ENCODE measurements around the gene HSPA9. TPM values are rescaled to one million over a fixed set of nuclear protein-coding genes. Genes with fewer than 3 reads are reported as not detected.

HSPA9 gene
- total and polyA plus RNA-seq, 10 of the 15 experiments (the other 5 are each of a cell fraction or from before 2014, with no cell fraction given): 145 to 455 (median 343) TPM

DNA sequence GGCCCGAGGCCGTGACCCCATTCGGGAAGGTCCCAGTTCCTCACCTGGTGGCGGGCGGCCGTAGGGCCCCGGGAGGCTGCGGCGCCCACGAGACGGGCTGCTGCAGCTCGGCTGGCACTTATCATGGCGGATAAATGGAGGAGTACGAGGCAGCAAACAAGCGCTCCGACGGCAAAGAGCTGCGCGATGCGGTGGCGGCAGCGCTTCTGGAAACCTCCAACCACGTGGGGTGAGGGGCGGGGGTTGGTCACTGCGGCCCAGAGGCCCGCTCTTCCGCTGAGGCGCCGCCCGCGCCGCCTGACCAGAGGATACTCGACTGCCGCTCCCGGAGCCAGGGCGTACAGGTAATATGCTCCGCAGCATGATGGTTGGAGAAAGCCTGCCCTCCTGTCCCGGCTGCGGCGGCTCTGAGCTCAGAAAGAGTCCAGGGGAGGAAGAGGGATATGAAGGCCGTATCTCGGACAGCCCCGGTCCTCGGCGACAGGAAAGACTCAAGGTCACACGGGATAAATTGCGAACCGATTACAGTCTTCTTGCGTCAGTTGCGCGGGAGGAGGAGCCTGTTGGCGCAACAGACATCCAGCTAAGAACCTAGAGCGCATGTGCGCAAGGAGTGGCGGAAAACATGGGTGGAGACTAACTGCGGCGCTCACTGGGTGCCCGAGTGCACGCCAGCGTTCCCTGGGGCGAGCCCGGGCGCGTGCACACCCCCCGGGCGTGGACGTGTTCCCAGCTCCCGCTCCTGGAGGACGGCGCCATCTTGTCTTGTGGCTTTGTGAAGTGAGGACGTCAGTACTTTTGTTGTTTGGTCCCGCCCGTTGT, at the start of gene HSPA9 (continued):
- peak; percentile 88 for TF ChIP-seq RELA (IDR thresholded peaks at IDR 0.05; ENCODE audit: borderline replicate concordance, partially characterized antibody)
- peak; percentile 62 for TF ChIP-seq SP1 (IDR thresholded peaks at IDR 0.05; ENCODE audit: low read depth, low read length)
- no peak; a peak in 1 of 4 replicates for TF ChIP-seq EP300 (IDR thresholded peaks at IDR 0.05; ENCODE audit: borderline replicate concordance in 1 of 2, control insufficient read depth in 1 of 2, low read depth in 2 of 2, low read length in 2 of 2)
- TF ChIP-seq, protein P1, sequence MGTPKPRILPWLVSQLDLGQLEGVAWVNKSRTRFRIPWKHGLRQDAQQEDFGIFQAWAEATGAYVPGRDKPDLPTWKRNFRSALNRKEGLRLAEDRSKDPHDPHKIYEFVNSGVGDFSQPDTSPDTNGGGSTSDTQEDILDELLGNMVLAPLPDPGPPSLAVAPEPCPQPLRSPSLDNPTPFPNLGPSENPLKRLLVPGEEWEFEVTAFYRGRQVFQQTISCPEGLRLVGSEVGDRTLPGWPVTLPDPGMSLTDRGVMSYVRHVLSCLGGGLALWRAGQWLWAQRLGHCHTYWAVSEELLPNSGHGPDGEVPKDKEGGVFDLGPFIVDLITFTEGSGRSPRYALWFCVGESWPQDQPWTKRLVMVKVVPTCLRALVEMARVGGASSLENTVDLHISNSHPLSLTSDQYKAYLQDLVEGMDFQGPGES (IDR thresholded peaks at IDR 0.05): no peak
- peak; percentile 100 for TF ChIP-seq MYB (IDR thresholded peaks at IDR 0.05; ENCODE audit: borderline replicate concordance, low read depth, low read length)
- TF ChIP-seq, protein P2, sequence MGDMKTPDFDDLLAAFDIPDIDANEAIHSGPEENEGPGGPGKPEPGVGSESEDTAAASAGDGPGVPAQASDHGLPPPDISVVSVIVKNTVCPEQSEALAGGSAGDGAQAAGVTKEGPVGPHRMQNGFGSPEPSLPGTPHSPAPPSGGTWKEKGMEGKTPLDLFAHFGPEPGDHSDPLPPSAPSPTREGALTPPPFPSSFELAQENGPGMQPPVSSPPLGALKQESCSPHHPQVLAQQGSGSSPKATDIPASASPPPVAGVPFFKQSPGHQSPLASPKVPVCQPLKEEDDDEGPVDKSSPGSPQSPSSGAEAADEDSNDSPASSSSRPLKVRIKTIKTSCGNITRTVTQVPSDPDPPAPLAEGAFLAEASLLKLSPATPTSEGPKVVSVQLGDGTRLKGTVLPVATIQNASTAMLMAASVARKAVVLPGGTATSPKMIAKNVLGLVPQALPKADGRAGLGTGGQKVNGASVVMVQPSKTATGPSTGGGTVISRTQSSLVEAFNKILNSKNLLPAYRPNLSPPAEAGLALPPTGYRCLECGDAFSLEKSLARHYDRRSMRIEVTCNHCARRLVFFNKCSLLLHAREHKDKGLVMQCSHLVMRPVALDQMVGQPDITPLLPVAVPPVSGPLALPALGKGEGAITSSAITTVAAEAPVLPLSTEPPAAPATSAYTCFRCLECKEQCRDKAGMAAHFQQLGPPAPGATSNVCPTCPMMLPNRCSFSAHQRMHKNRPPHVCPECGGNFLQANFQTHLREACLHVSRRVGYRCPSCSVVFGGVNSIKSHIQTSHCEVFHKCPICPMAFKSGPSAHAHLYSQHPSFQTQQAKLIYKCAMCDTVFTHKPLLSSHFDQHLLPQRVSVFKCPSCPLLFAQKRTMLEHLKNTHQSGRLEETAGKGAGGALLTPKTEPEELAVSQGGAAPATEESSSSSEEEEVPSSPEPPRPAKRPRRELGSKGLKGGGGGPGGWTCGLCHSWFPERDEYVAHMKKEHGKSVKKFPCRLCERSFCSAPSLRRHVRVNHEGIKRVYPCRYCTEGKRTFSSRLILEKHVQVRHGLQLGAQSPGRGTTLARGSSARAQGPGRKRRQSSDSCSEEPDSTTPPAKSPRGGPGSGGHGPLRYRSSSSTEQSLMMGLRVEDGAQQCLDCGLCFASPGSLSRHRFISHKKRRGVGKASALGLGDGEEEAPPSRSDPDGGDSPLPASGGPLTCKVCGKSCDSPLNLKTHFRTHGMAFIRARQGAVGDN (IDR thresholded peaks at IDR 0.05): peak; percentile 92
- peak; percentile 84 for TF ChIP-seq CHD2 (IDR thresholded peaks at IDR 0.05; ENCODE audit: borderline replicate concordance, low read depth, low read length)
- peak; percentile 97 for TF ChIP-seq POLR2AphosphoS5 (IDR thresholded peaks at IDR 0.05; ENCODE audit: low read length)
- TF ChIP-seq NR2C1 (IDR thresholded peaks at IDR 0.05): peak; percentile 89
- TF ChIP-seq MTA2 (IDR thresholded peaks at IDR 0.05; ENCODE audit: low read depth): peak; percentile 46; the same call in 1 of the 2 replicates
- TF ChIP-seq, protein P3, sequence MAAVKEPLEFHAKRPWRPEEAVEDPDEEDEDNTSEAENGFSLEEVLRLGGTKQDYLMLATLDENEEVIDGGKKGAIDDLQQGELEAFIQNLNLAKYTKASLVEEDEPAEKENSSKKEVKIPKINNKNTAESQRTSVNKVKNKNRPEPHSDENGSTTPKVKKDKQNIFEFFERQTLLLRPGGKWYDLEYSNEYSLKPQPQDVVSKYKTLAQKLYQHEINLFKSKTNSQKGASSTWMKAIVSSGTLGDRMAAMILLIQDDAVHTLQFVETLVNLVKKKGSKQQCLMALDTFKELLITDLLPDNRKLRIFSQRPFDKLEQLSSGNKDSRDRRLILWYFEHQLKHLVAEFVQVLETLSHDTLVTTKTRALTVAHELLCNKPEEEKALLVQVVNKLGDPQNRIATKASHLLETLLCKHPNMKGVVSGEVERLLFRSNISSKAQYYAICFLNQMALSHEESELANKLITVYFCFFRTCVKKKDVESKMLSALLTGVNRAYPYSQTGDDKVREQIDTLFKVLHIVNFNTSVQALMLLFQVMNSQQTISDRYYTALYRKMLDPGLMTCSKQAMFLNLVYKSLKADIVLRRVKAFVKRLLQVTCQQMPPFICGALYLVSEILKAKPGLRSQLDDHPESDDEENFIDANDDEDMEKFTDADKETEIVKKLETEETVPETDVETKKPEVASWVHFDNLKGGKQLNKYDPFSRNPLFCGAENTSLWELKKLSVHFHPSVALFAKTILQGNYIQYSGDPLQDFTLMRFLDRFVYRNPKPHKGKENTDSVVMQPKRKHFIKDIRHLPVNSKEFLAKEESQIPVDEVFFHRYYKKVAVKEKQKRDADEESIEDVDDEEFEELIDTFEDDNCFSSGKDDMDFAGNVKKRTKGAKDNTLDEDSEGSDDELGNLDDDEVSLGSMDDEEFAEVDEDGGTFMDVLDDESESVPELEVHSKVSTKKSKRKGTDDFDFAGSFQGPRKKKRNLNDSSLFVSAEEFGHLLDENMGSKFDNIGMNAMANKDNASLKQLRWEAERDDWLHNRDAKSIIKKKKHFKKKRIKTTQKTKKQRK (IDR thresholded peaks at IDR 0.05; ENCODE audit: low read depth, low read length): no peak
- 0 out of 2 replicates have a peak, but pooled peaks have one; percentile 18 for TF ChIP-seq RFX5 (IDR thresholded peaks at IDR 0.05; ENCODE audit: low read depth, low read length)
- TF ChIP-seq ZZZ3 (IDR thresholded peaks at IDR 0.05; ENCODE audit: control insufficient read depth, insufficient read length, low read depth): no peak
- TF ChIP-seq, protein P4, sequence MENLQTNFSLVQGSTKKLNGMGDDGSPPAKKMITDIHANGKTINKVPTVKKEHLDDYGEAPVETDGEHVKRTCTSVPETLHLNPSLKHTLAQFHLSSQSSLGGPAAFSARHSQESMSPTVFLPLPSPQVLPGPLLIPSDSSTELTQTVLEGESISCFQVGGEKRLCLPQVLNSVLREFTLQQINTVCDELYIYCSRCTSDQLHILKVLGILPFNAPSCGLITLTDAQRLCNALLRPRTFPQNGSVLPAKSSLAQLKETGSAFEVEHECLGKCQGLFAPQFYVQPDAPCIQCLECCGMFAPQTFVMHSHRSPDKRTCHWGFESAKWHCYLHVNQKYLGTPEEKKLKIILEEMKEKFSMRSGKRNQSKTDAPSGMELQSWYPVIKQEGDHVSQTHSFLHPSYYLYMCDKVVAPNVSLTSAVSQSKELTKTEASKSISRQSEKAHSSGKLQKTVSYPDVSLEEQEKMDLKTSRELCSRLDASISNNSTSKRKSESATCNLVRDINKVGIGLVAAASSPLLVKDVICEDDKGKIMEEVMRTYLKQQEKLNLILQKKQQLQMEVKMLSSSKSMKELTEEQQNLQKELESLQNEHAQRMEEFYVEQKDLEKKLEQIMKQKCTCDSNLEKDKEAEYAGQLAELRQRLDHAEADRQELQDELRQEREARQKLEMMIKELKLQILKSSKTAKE (IDR thresholded peaks at IDR 0.05; ENCODE audit: low read depth, poor library complexity, severe bottlenecking): peak; percentile 64
- peak; percentile 30 to 65 for TF ChIP-seq EGR1 (IDR thresholded peaks at IDR 0.05; ENCODE audit: borderline replicate concordance in 1 of 2, low read depth in 2 of 2, low read length in 2 of 2)
- TF ChIP-seq CREB1 (IDR thresholded peaks at IDR 0.05; ENCODE audit: low read depth): peak; percentile 82
- no peak for TF ChIP-seq JUND (IDR thresholded peaks at IDR 0.05; ENCODE audit: low read depth, low read length)
- no peak for TF ChIP-seq KAT2A (conservative IDR thresholded peaks at IDR 0.05; ENCODE audit: control insufficient read depth, low read depth, low read length)
